Upper lobe of left lung (tissue), 6 donors: ENCODE data around the gene ATXN2. TPM values are rescaled to one million over a fixed set of nuclear protein-coding genes. Genes with fewer than 3 reads are reported as not detected.

ENCODE experiments used
- ATAC-seq, 2 donors: fragments of 200-7000 bp; cut with Tn5 transposase; one replicate each; pipeline ENCODE4 v1.9.1; 2022; ENCODE audit warnings: mild to moderate bottlenecking in 2 of 2, moderate library complexity in 2 of 2; ENCODE audit not compliant: low FRiP score in 2 of 2
- DNase-seq, 2 donors: peaks; one replicate each; pipeline ENCODE4 v3.0.0-alpha.2; 2019 to 2020
- H3K27ac ChIP-seq, 4 donors: fragments of 200-600 bp; sonication (generic); one replicate each; pipeline ENCODE4 v1.5.1; 2016 to 2019
- H3K27me3 ChIP-seq, 4 donors: fragments of 200-600 bp; sonication (generic); one replicate each; pipeline ENCODE4 v1.5.1; 2017 to 2019
- H3K36me3 ChIP-seq, 4 donors: fragments of 200-600 bp; sonication (generic); one replicate each; pipeline ENCODE4 v1.5.1; 2016 to 2019
- H3K4me1 ChIP-seq, 4 donors: fragments of 200-600 bp; sonication (generic); one replicate each; pipeline ENCODE4 v1.5.1; 2018 to 2019
- H3K4me3 ChIP-seq, 4 donors: fragments of 200-600 bp; sonication (generic); one replicate each; pipeline ENCODE4 v1.5.1; 2017 to 2019; ENCODE audit warnings: mild to moderate bottlenecking in 2 of 4, moderate library complexity in 1 of 4
- H3K9me3 ChIP-seq, 4 donors: fragments of 200-600 bp; sonication (generic); one replicate each; pipeline ENCODE4 v1.5.1; 2018 to 2019
- CTCF ChIP-seq, 6 experiments: fragments of 450-650 bp in 4 of 6; fragments of 200-600 bp in 2 of 6; sonication (generic) in 2 of 6; IDR thresholded peaks; one replicate each; pipeline ENCODE4 v1.5.1; 2016 to 2019; ENCODE audit warnings: antibody characterized with exemption in 6 of 6
- EP300 ChIP-seq, 4 donors: sonication (generic); formaldehyde crosslinking; IDR thresholded peaks; one replicate each; pipeline ENCODE4 v1.5.1; 2017; ENCODE audit warnings: antibody characterized with exemption in 4 of 4, control low read depth in 2 of 4
- POLR2A ChIP-seq, 4 donors: fragments of 450-650 bp; IDR thresholded peaks; one replicate each; pipeline ENCODE4 v1.5.1; 2016 to 2017; ENCODE audit warnings: antibody characterized with exemption in 4 of 4, mild to moderate bottlenecking in 2 of 4
- POLR2AphosphoS5 ChIP-seq, 2 donors: sonication (generic); formaldehyde crosslinking; IDR thresholded peaks; one replicate each; pipeline ENCODE4 v1.5.1; 2017; ENCODE audit warnings: antibody characterized with exemption in 2 of 2
- WGBS, 2 donors: methylation state at CpG; one replicate each; pipeline ENCODE4 v1.1.5; 2017 to 2018; 5-methylcytosine and 5-hydroxymethylcytosine counted together
- total RNA-seq, 6 donors: library from RNA; depleted of rRNA in 4 of 6; stranded (reverse); fragments of >200 nt in 4 of 6; gene quantifications; one replicate each; pipeline versions ENCODE4 v1.1.0 to v1.2.1, GENCODE V29; 2016 to 2021
- donor health status: DM: no; HTN: no; CAD: no; lungs with moderate emphysema.
- donor health status: DM: no; HTN: yes; CAD: no; lungs with severe emphysema.

Gene ATXN2
- total RNA-seq, 6 donors from 2014 or later = 50.7 to 189 (median 75.2) TPM

GRCh38 chr12:111420494-111420893 is 178.6 kb downstream of the ATXN2 start:
- H3K4me1 ChIP-seq = peaks cover 15 to 32% (median 17%) of the 10 kb centered on the region in 4 donors
- no peaks in the 10 kb centered on the region for H3K27me3 ChIP-seq
- no peak overlapping the region for H3K27ac ChIP-seq
- ATAC-seq = no peak
- H3K9me3 ChIP-seq = no peaks in the 10 kb centered on the region
- DNase-seq = no peak
- H3K36me3 ChIP-seq = peaks cover 0 to 51% (median 26%) of the 10 kb centered on the region in 4 donors
- TF ChIP-seq POLR2AphosphoS5 (IDR thresholded peaks at IDR 0.05) (no peak), EP300 (IDR thresholded peaks at IDR 0.05) (no peak), CTCF (IDR thresholded peaks at IDR 0.05) (no peak), POLR2A (IDR thresholded peaks at IDR 0.05) (no peak)
- 85 to 92% methylated on average over 7 of the region's 7 CpGs for WGBS, 2 donors
- no peak overlapping the region for H3K4me3 ChIP-seq

- H3K27me3 ChIP-seq = no peaks in the 10 kb centered on the region
- ATAC-seq (no peak), DNase-seq (no peak)
- peaks cover 0 to 51% (median 26%) of the 10 kb centered on the region in 4 donors for H3K36me3 ChIP-seq
- no peak overlapping the region for H3K27ac ChIP-seq
- 92 to 97% methylated on average over 5 of the region's 5 CpGs for whole genome bisulfite sequencing, 2 donors
- no peak overlapping the region for H3K4me3 ChIP-seq
- H3K4me1 ChIP-seq = peaks cover 8 to 25% (median 10%) of the 10 kb centered on the region in 4 donors
- H3K9me3 ChIP-seq = no peaks in the 10 kb centered on the region
- no peak for TF ChIP-seq POLR2A (IDR thresholded peaks at IDR 0.05)
- TF ChIP-seq EP300 (IDR thresholded peaks at IDR 0.05) = no peak
- no peak for TF ChIP-seq POLR2AphosphoS5 (IDR thresholded peaks at IDR 0.05)
- no peak for TF ChIP-seq CTCF (IDR thresholded peaks at IDR 0.05)
Observed at GRCh38 chr12:111419784-111420183, 179.3 kb downstream of the ATXN2 start.

- H3K27ac ChIP-seq = no peak overlapping the region
- no peak for TF ChIP-seq CTCF (IDR thresholded peaks at IDR 0.05)
- TF ChIP-seq POLR2A (IDR thresholded peaks at IDR 0.05) = no peak
- TF ChIP-seq EP300 (IDR thresholded peaks at IDR 0.05) = no peak
- TF ChIP-seq POLR2AphosphoS5 (IDR thresholded peaks at IDR 0.05) = no peak
- no peak for DNase-seq
- H3K36me3 ChIP-seq = peaks cover 0 to 48% (median 26%) of the 10 kb centered on the region in 4 donors
- H3K27me3 ChIP-seq = no peaks in the 10 kb centered on the region
- no peak for ATAC-seq
- WGBS, 2 donors = 94 to 98% methylated on average over 14 to 26 of the region's 30 CpGs
- peaks cover 0 to 21% (median 13%) of the 10 kb centered on the region in 4 donors for H3K4me1 ChIP-seq
- no peaks in the 10 kb centered on the region for H3K9me3 ChIP-seq
- H3K4me3 ChIP-seq = no peak overlapping the region
Observed at GRCh38 chr12:111418594-111418880, 180.6 kb downstream of the ATXN2 start.

GRCh38 chr12:111417784-111418593 is 181.1 kb downstream of the ATXN2 start:
- no peak for ATAC-seq
- Histone ChIP-seq H3K36me3 (peaks cover 0 to 48% (median 26%) of the 10 kb centered on the region in 4 donors), H3K27ac (no peak overlapping the region), H3K27me3 (no peaks in the 10 kb centered on the region), H3K4me1 (peaks cover under 1 to 22% (median 16%) of the 10 kb centered on the region in 4 donors), H3K9me3 (no peaks in the 10 kb centered on the region), H3K4me3 (no peak overlapping the region)
- 96% methylated on average over 56 to 67 of the region's 67 CpGs for WGBS, 2 donors
- peak in 1 of 2 donors; percentile 85 for DNase-seq
- no peak for TF ChIP-seq POLR2A (IDR thresholded peaks at IDR 0.05)
- no peak for TF ChIP-seq CTCF (IDR thresholded peaks at IDR 0.05)
- TF ChIP-seq POLR2AphosphoS5 (IDR thresholded peaks at IDR 0.05) = no peak
- TF ChIP-seq EP300 (IDR thresholded peaks at IDR 0.05) = no peak

- no peak for DNase-seq
- Histone ChIP-seq H3K4me1 (peaks cover 8 to 26% (median 20%) of the 10 kb centered on the region in 4 donors), H3K27me3 (no peaks in the 10 kb centered on the region), H3K36me3 (peaks cover 0 to 48% (median 26%) of the 10 kb centered on the region in 4 donors), H3K9me3 (no peaks in the 10 kb centered on the region), H3K27ac (no peak overlapping the region), H3K4me3 (no peak overlapping the region)
- WGBS, 2 donors = 77 to 94% methylated on average over 2 of the region's 2 CpGs
- ATAC-seq = no peak
- TF ChIP-seq POLR2AphosphoS5 (IDR thresholded peaks at IDR 0.05) (no peak), POLR2A (IDR thresholded peaks at IDR 0.05) (no peak), EP300 (IDR thresholded peaks at IDR 0.05) (no peak), CTCF (IDR thresholded peaks at IDR 0.05) (no peak)
Observed at GRCh38 chr12:111417290-111417689, 181.8 kb downstream of the ATXN2 start.
